ENCODE measurements around the gene GPR15LG.

DNA sequence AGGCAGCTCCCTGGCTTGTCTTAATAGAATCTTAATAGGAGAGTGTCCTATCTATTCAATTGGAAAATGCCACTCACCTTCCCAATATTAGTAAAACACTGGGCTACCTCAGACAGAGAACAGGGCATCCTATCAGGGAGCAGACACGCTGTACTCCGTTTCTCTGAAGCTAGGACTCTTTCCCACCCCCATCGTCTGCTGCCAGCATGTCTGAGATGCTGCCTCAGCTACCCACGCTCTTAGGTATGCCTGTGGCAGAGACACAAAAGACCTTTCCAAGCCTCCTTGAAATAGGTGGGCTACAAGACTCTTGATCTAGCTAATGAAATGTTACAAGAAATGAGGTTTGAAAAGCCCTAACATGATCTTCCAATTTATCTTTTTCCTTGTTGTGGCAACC, 54.2 kb downstream of the GPR15LG start:
- TF ChIP-seq, protein P1, sequence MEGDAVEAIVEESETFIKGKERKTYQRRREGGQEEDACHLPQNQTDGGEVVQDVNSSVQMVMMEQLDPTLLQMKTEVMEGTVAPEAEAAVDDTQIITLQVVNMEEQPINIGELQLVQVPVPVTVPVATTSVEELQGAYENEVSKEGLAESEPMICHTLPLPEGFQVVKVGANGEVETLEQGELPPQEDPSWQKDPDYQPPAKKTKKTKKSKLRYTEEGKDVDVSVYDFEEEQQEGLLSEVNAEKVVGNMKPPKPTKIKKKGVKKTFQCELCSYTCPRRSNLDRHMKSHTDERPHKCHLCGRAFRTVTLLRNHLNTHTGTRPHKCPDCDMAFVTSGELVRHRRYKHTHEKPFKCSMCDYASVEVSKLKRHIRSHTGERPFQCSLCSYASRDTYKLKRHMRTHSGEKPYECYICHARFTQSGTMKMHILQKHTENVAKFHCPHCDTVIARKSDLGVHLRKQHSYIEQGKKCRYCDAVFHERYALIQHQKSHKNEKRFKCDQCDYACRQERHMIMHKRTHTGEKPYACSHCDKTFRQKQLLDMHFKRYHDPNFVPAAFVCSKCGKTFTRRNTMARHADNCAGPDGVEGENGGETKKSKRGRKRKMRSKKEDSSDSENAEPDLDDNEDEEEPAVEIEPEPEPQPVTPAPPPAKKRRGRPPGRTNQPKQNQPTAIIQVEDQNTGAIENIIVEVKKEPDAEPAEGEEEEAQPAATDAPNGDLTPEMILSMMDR (conservative IDR thresholded peaks at IDR 0.05; ENCODE audit: low read length), result no peak
- no peak for TF ChIP-seq EZH2phosphoT487 (IDR thresholded peaks at IDR 0.05; ENCODE audit: borderline replicate concordance, low read depth, low read length)
